Panc1 (cell line): ENCODE measurements around the gene INAFM2. TPM values are rescaled to one million over a fixed set of nuclear protein-coding genes. Genes with fewer than 3 reads are reported as not detected.

Source experiments
- ATAC-seq: fragments of 200-7000 bp; cut with Tn5 transposase; 2 replicates; pipeline ENCODE4 v1.9.1; 2020; ENCODE audit warnings: mild to moderate bottlenecking, moderate library complexity
- BruUV-seq: library from RNA; stranded (reverse); fragments of 400-500 nt; replicated peaks from 2 replicates; lab custom pipeline; 2021; lab: Mats Ljungman, UMichigan
- CTCF ChIA-PET: fragments of 300-600 bp; sonication (Branson Sonifier 250); formaldehyde crosslinking; loops from one replicate; lab custom pipeline; 2022; ENCODE audit warnings: antibody characterized with exemption; lab: Charles Lee
- POLR2A ChIA-PET: fragments of 300-600 bp; sonication (Branson Sonifier 250); formaldehyde crosslinking; loops from one replicate; lab custom pipeline; 2022; ENCODE audit warnings: antibody characterized with exemption; lab: Charles Lee
- DNase-seq: peaks from one replicate; pipeline ENCODE4 v3.0.0-alpha.2; 2010; ENCODE audit warnings: low read depth, low spot score
- H3K27ac ChIP-seq: 2 replicates; pipeline ENCODE4 v1.5.1; 2011; ENCODE audit warnings: mild to moderate bottlenecking, low read length, inconsistent platforms
- H3K27me3 ChIP-seq: fragments of 200-500 bp; sonication (Bioruptor generic); 2 replicates; pipeline ENCODE4 v1.6.0; 2014; ENCODE audit warnings: low read length, inconsistent platforms; ENCODE audit not compliant: control insufficient read depth, insufficient read depth
- H3K36me3 ChIP-seq: fragments of 200-500 bp; sonication (Bioruptor generic); 2 replicates; pipeline ENCODE4 v1.5.1; 2014; ENCODE audit warnings: inconsistent platforms, mild to moderate bottlenecking, low read length, moderate library complexity; ENCODE audit not compliant: control insufficient read depth, insufficient read depth
- H3K4me1 ChIP-seq: 2 replicates; pipeline ENCODE4 v1.5.1; 2011; ENCODE audit warnings: inconsistent platforms, mild to moderate bottlenecking, low read length, moderate library complexity; ENCODE audit not compliant: control insufficient read depth, insufficient read depth
- H3K4me3 ChIP-seq, 2 experiments: 2 replicates each; pipeline ENCODE4 v1.5.1; 2011 to 2012; ENCODE audit warnings: low read depth in 2 of 2, low read length in 2 of 2, mild to moderate bottlenecking in 2 of 2, inconsistent platforms in 1 of 2, moderate library complexity in 1 of 2
- H3K9me3 ChIP-seq: fragments of 200-500 bp; sonication (Bioruptor generic); 2 replicates; pipeline ENCODE4 v1.5.1; 2014; ENCODE audit warnings: low read depth, mild to moderate bottlenecking, inconsistent platforms, low read length, moderate library complexity; ENCODE audit not compliant: control insufficient read depth, insufficient read depth
- CTCF ChIP-seq: fragments of 450-650 bp; IDR thresholded peaks from 2 replicates; pipeline ENCODE4 v1.5.1; 2017; ENCODE audit warnings: mild to moderate bottlenecking
- POLR2AphosphoS5 ChIP-seq: IDR thresholded peaks from 2 replicates; pipeline ENCODE4 v1.6.1; 2012; ENCODE audit warnings: mild to moderate bottlenecking, low read depth, low read length, moderate library complexity
- SIN3A ChIP-seq: IDR thresholded peaks from 2 replicates; pipeline ENCODE4 v1.6.1; 2012; ENCODE audit warnings: low read depth, mild to moderate bottlenecking, low read length, moderate library complexity, borderline replicate concordance; ENCODE audit not compliant: insufficient read depth
- TCF7L2 ChIP-seq: IDR thresholded peaks from 2 replicates; pipeline ENCODE4 v1.6.1; 2011; ENCODE audit warnings: mild to moderate bottlenecking, low read depth, low read length, inconsistent platforms
- in situ Hi-C: cut with HindIII; loops from 2 replicates; pipeline ENCODE4 v1.10.0; 2016; ENCODE audit warnings: low sequenced_read_pairs, low pct_unique_long_range_greater_than_20kb
- intact Hi-C: fragments of 100-400 bp; cut with micrococcal nuclease; formaldehyde crosslinking; loops from one replicate; pipeline ENCODE4 v1.10.0; 2022; ENCODE audit not compliant: unreplicated experiment
- total RNA-seq: library from RNA; stranded (reverse); gene quantifications from one replicate; pipeline ENCODE4 v1.2.1, GENCODE V29; 2021; ENCODE audit not compliant: unreplicated experiment
- TF ChIP-seq, protein P1 (sequence below), 2 experiments: IDR thresholded peaks; 2 replicates each; pipeline ENCODE4 v1.6.1; 2011 to 2012; ENCODE audit warnings: low read depth in 2 of 2, control low read depth in 1 of 2, low read length in 1 of 2, mild to moderate bottlenecking in 1 of 2, moderate library complexity in 1 of 2; ENCODE audit not compliant: insufficient read depth in 1 of 2

The INAFM2 gene
- total RNA-seq, 1 experiment from 2014 or later: 10.4 TPM

GRCh38 chr15:40278026-40278425 lies 45.5 kb upstream of the INAFM2 start:
- Histone ChIP-seq H3K4me1 (no peaks in the 10 kb centered on the region), H3K9me3 (no peaks in the 10 kb centered on the region), H3K36me3 (no peaks in the 10 kb centered on the region), H3K27ac (no peak overlapping the region), H3K27me3 (no peaks in the 10 kb centered on the region), H3K4me3 (no peak overlapping the region)
- TF ChIP-seq CTCF (no peak), SIN3A (no peak), TCF7L2 (no peak), POLR2AphosphoS5 (no peak)
- TF ChIP-seq, protein P1, sequence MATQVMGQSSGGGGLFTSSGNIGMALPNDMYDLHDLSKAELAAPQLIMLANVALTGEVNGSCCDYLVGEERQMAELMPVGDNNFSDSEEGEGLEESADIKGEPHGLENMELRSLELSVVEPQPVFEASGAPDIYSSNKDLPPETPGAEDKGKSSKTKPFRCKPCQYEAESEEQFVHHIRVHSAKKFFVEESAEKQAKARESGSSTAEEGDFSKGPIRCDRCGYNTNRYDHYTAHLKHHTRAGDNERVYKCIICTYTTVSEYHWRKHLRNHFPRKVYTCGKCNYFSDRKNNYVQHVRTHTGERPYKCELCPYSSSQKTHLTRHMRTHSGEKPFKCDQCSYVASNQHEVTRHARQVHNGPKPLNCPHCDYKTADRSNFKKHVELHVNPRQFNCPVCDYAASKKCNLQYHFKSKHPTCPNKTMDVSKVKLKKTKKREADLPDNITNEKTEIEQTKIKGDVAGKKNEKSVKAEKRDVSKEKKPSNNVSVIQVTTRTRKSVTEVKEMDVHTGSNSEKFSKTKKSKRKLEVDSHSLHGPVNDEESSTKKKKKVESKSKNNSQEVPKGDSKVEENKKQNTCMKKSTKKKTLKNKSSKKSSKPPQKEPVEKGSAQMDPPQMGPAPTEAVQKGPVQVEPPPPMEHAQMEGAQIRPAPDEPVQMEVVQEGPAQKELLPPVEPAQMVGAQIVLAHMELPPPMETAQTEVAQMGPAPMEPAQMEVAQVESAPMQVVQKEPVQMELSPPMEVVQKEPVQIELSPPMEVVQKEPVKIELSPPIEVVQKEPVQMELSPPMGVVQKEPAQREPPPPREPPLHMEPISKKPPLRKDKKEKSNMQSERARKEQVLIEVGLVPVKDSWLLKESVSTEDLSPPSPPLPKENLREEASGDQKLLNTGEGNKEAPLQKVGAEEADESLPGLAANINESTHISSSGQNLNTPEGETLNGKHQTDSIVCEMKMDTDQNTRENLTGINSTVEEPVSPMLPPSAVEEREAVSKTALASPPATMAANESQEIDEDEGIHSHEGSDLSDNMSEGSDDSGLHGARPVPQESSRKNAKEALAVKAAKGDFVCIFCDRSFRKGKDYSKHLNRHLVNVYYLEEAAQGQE (IDR thresholded peaks at IDR 0.05; ENCODE audit: insufficient read depth in 1 of 2, low read depth in 2 of 2, low read length in 1 of 2): no peak
- CTCF ChIA-PET: interaction anchor here (1.1 to 1.7 kb wide), 3 partner anchors 36 to 144 kb away, joined by 3 to 14 read pairs (median 4); no protein-coding TSS in a partner anchor
- ATAC-seq: no peak
- intact Hi-C loops: loop anchor here (5.0 to 10.0 kb wide), 2 partner anchors 144 to 233 kb away; no protein-coding TSS in a partner anchor
- no peak for DNase-seq
- BruUV-seq: no TSS peak
- POLR2A ChIA-PET: no interaction called here
- in situ Hi-C loops: no loop called here

- Histone ChIP-seq H3K27me3 (no peaks in the 10 kb centered on the region), H3K4me1 (no peaks in the 10 kb centered on the region), H3K27ac (no peak overlapping the region), H3K4me3 (no peak overlapping the region), H3K36me3 (no peaks in the 10 kb centered on the region), H3K9me3 (no peaks in the 10 kb centered on the region)
- ATAC-seq: peak; percentile 72
- no peak for TF ChIP-seq POLR2AphosphoS5
- peak; percentile 99 for TF ChIP-seq CTCF
- TF ChIP-seq SIN3A: no peak
- TF ChIP-seq TCF7L2: no peak
- TF ChIP-seq, protein P1 (IDR thresholded peaks at IDR 0.05; ENCODE audit: insufficient read depth in 1 of 2, low read depth in 2 of 2, low read length in 1 of 2): peak in 1 of 2 experiments; percentile 39; a peak in 1 of 4 replicates
- no TSS peak for BruUV-seq
- ChIA-PET CTCF (interaction anchor here (0.6 to 2.6 kb wide), 11 partner anchors 10 to 1581 kb away, joined by 3 to 33 read pairs (median 9); partner anchors contain the start of genes IVD and PLCB2), POLR2A (interaction anchor here (0.9 kb wide), 1 partner anchor 35 kb away, joined by 4 read pairs; no protein-coding TSS in a partner anchor)
- in situ Hi-C loops (no loop called here), intact Hi-C loops (loop anchor here (1.0 to 10.0 kb wide), 3 partner anchors 31 to 235 kb away; no protein-coding TSS in a partner anchor)
- peak; percentile 24 for DNase-seq
Measured at GRCh38 chr15:40279437-40280141, 43.9 kb upstream of the INAFM2 start.
